ENCODE results near the gene ACTL9.
"Not testable (repeated sequence)": the region's sequence is repeated elsewhere in the genome, so short reads cannot be mapped to it uniquely, and the experiment has no call there.

- TF ChIP-seq, protein P1, sequence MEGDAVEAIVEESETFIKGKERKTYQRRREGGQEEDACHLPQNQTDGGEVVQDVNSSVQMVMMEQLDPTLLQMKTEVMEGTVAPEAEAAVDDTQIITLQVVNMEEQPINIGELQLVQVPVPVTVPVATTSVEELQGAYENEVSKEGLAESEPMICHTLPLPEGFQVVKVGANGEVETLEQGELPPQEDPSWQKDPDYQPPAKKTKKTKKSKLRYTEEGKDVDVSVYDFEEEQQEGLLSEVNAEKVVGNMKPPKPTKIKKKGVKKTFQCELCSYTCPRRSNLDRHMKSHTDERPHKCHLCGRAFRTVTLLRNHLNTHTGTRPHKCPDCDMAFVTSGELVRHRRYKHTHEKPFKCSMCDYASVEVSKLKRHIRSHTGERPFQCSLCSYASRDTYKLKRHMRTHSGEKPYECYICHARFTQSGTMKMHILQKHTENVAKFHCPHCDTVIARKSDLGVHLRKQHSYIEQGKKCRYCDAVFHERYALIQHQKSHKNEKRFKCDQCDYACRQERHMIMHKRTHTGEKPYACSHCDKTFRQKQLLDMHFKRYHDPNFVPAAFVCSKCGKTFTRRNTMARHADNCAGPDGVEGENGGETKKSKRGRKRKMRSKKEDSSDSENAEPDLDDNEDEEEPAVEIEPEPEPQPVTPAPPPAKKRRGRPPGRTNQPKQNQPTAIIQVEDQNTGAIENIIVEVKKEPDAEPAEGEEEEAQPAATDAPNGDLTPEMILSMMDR (IDR thresholded peaks at IDR 0.05) = not testable (repeated sequence)
- TF ChIP-seq NR3C1 (IDR thresholded peaks at IDR 0.05); MAFK (IDR thresholded peaks at IDR 0.05; ENCODE audit: partially characterized antibody); POLR2A (IDR thresholded peaks at IDR 0.05; ENCODE audit: low read length); EP300 (IDR thresholded peaks at IDR 0.05); RNF2 (IDR thresholded peaks at IDR 0.05; ENCODE audit: borderline replicate concordance, low read depth); CHD4 (IDR thresholded peaks at IDR 0.05; ENCODE audit: borderline replicate concordance); PHF8 (IDR thresholded peaks at IDR 0.05; ENCODE audit: borderline replicate concordance, low read depth); MAZ (IDR thresholded peaks at IDR 0.05; ENCODE audit: borderline replicate concordance, low read depth, low read length): not testable (repeated sequence)
- TF ChIP-seq, protein P2, sequence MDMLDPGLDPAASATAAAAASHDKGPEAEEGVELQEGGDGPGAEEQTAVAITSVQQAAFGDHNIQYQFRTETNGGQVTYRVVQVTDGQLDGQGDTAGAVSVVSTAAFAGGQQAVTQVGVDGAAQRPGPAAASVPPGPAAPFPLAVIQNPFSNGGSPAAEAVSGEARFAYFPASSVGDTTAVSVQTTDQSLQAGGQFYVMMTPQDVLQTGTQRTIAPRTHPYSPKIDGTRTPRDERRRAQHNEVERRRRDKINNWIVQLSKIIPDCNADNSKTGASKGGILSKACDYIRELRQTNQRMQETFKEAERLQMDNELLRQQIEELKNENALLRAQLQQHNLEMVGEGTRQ (IDR thresholded peaks at IDR 0.05) = not testable (repeated sequence)
- TF ChIP-seq, protein P3, sequence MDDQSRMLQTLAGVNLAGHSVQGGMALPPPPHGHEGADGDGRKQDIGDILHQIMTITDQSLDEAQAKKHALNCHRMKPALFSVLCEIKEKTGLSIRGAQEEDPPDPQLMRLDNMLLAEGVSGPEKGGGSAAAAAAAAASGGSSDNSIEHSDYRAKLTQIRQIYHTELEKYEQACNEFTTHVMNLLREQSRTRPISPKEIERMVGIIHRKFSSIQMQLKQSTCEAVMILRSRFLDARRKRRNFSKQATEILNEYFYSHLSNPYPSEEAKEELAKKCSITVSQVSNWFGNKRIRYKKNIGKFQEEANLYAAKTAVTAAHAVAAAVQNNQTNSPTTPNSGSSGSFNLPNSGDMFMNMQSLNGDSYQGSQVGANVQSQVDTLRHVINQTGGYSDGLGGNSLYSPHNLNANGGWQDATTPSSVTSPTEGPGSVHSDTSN (IDR thresholded peaks at IDR 0.05) = not testable (repeated sequence)
Measured at GRCh38 chr19:8739291-8740065, 40.9 kb upstream of the ACTL9 start.
